GM12878 (cell line): Measurements from ENCODE around the gene STON2. TPM values are rescaled to one million over a fixed set of nuclear protein-coding genes. Genes with fewer than 3 reads are reported as not detected.

ENCODE experiments used
- GABPA ChIP-seq: IDR thresholded peaks from 2 replicates; pipeline ENCODE4 v1.6.1; 2014; ENCODE audit warnings: antibody characterized with exemption, low read depth, mild to moderate bottlenecking, inconsistent platforms
- MTA3 ChIP-seq: IDR thresholded peaks from 2 replicates; pipeline ENCODE4 v1.6.1; 2012; ENCODE audit warnings: low read length, inconsistent platforms, borderline replicate concordance
- MYC ChIP-seq: IDR thresholded peaks from 2 replicates; pipeline ENCODE4 v1.6.1; 2011; ENCODE audit warnings: mild to moderate bottlenecking, low read length, moderate library complexity, inconsistent platforms; ENCODE audit not compliant: insufficient read depth, insufficient replicate concordance, insufficient read length, severe bottlenecking
- NFYB ChIP-seq: IDR thresholded peaks from 2 replicates; pipeline ENCODE4 v1.6.1; 2011; ENCODE audit warnings: low read depth, mild to moderate bottlenecking, low read length, improper control_type of control experiment, moderate library complexity; ENCODE audit not compliant: insufficient read depth
- NR2F1 ChIP-seq: fragments of 450-650 bp; conservative IDR thresholded peaks from 2 replicates; pipeline ENCODE4 v1.6.1; 2017; ENCODE audit warnings: mild to moderate bottlenecking
- PAX5 ChIP-seq: IDR thresholded peaks from 2 replicates; pipeline ENCODE4 v1.6.1; 2011; ENCODE audit warnings: low read depth, low read length, borderline replicate concordance
- POLR2AphosphoS5 ChIP-seq: IDR thresholded peaks from 2 replicates; pipeline ENCODE4 v1.6.1; 2011; ENCODE audit warnings: mild to moderate bottlenecking, low read length, inconsistent platforms
- SIN3A ChIP-seq: IDR thresholded peaks from 2 replicates; pipeline ENCODE4 v1.6.1; 2012; ENCODE audit warnings: low read depth, low read length, improper control_type of control experiment
- SREBF1 ChIP-seq: IDR thresholded peaks from 2 replicates; pipeline ENCODE4 v1.6.1; 2012; ENCODE audit warnings: mild to moderate bottlenecking, low read length
- SREBF2 ChIP-seq: IDR thresholded peaks from 2 replicates; pipeline ENCODE4 v1.6.1; 2012; ENCODE audit warnings: mild to moderate bottlenecking, low read length
- TAF1 ChIP-seq: IDR thresholded peaks from 2 replicates; pipeline ENCODE4 v1.6.1; 2011; ENCODE audit warnings: mild to moderate bottlenecking, low read depth, low read length, borderline replicate concordance
- TCF12 ChIP-seq: IDR thresholded peaks from 2 replicates; pipeline ENCODE4 v1.6.1; 2011; ENCODE audit warnings: low read depth, mild to moderate bottlenecking, low read length
- TCF3 ChIP-seq: IDR thresholded peaks from 2 replicates; pipeline ENCODE4 v1.6.1; 2012; ENCODE audit warnings: low read depth, mild to moderate bottlenecking, low read length, borderline replicate concordance; ENCODE audit not compliant: insufficient read depth
- ZBED1 ChIP-seq: IDR thresholded peaks from 2 replicates; pipeline ENCODE4 v1.6.1; 2016; ENCODE audit warnings: borderline replicate concordance
- polyA plus RNA-seq, 11 experiments: library from polyadenylated mRNA; depleted of rRNA in 4 of 11; unstranded in 6 of 11; stranded (reverse) in 5 of 11; fragments of >200 nt; fragmentation: Nextera tagmentation in 4 of 11; fragmentation: Illumina TruSeq in 1 of 11; extraction: Ambion mirVana in 4 of 11; extraction: Trizol in 1 of 11; gene quantifications; 1 replicate in 1 of 11; 2 replicates in 10 of 11; pipeline versions ENCODE4 v1.2.1 to v1.2.3, GENCODE V29; 2011 to 2016; ENCODE audit warnings: inconsistent platforms in 2 of 11, missing spikeins in 2 of 11, low read depth in 1 of 11
- total RNA-seq, 4 experiments: library from RNA; depleted of rRNA in 3 of 4; stranded (reverse); fragments of >200 nt in 3 of 4; fragmentation: Illumina TruSeq in 1 of 4; extraction: Trizol in 1 of 4; gene quantifications; 2 replicates each; pipeline versions ENCODE4 v1.2.1 to v1.2.3, GENCODE V29; 2013 to 2021
- TF ChIP-seq, protein P1 (sequence below): fragments of 450-650 bp; IDR thresholded peaks from 2 replicates; pipeline ENCODE4 v1.6.1; 2017; ENCODE audit warnings: mild to moderate bottlenecking
- TF ChIP-seq, protein P2 (sequence below): IDR thresholded peaks from 2 replicates; pipeline ENCODE4 v1.6.1; 2012; ENCODE audit warnings: low read depth, low read length, improper control_type of control experiment
- TF ChIP-seq, protein P3 (sequence below): IDR thresholded peaks from 2 replicates; pipeline ENCODE4 v1.6.1; 2012; ENCODE audit warnings: improper control_type of control experiment, low read depth, low read length; ENCODE audit not compliant: insufficient replicate concordance
- TF ChIP-seq, protein P4 (sequence below): IDR thresholded peaks from 2 replicates; pipeline ENCODE4 v1.6.1; 2012; ENCODE audit warnings: mild to moderate bottlenecking, low read depth, low read length

The STON2 gene
- total and polyA plus RNA-seq, 10 of the 15 experiments (the other 5 are each of a cell fraction or from before 2014, with no cell fraction given), result 0.03 to 0.13 (median 0.03) TPM; not detected in 7

DNA sequence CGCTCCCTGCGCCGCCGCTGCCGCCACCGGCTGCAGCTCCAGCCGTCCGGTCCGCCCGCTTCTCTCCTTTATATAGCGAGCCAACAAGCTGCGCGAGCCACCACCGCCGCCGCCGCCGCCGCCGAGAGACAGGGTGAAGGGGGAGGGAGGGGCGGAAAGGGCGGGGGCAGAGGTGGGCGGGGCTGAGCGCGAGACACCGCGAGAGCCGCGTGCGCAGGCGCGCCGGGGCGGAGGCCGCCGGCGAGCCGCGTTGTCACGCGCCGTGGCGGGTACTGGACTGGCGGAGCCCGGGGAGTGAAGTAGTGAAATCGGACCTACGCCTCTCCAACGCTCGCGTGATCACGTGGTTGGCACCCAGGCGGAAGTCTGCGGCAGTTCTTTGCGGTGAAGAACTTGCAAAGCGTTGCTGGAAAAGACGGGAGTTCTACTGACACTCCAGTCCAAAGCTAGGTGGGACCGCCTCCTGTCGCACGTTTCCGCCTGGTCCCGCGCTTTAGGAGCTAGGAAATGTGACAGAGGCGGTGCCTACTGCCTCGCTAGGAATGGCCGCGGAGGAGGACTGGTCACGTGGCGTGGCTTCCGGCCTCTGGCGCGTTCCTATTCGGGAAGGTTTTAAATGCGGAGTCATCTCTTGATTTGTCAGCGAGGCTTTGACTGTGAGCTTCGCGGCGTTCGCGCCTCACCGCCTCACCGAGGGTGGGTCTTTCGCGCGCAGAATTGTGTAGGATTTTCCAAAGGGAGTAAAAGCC is 179.1 kb downstream of the STON2 start, which contains the start of gene GTF2A1 (continued):
- TF ChIP-seq GABPA (peak; percentile 23; the same call in 1 of the 2 replicates), PAX5 (peak; percentile 6; the same call in 1 of the 2 replicates), SIN3A (peak; percentile 11; the same call in 1 of the 2 replicates), SREBF1 (no peak), TAF1 (peak; percentile 80), ZBED1 (0 out of 2 replicates have a peak, but pooled peaks have one; percentile 14), NFYB (peak; percentile 68; the same call in 1 of the 2 replicates), MTA3 (no peak), TCF12 (peak; percentile 89), POLR2AphosphoS5 (peak; percentile 98), SREBF2 (no peak), NR2F1 (no peak), MYC (peak; percentile 34), TCF3 (peak; percentile 97)
- TF ChIP-seq, protein P1, sequence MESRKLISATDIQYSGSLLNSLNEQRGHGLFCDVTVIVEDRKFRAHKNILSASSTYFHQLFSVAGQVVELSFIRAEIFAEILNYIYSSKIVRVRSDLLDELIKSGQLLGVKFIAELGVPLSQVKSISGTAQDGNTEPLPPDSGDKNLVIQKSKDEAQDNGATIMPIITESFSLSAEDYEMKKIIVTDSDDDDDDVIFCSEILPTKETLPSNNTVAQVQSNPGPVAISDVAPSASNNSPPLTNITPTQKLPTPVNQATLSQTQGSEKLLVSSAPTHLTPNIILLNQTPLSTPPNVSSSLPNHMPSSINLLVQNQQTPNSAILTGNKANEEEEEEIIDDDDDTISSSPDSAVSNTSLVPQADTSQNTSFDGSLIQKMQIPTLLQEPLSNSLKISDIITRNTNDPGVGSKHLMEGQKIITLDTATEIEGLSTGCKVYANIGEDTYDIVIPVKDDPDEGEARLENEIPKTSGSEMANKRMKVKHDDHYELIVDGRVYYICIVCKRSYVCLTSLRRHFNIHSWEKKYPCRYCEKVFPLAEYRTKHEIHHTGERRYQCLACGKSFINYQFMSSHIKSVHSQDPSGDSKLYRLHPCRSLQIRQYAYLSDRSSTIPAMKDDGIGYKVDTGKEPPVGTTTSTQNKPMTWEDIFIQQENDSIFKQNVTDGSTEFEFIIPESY, result no peak
- TF ChIP-seq, protein P2, sequence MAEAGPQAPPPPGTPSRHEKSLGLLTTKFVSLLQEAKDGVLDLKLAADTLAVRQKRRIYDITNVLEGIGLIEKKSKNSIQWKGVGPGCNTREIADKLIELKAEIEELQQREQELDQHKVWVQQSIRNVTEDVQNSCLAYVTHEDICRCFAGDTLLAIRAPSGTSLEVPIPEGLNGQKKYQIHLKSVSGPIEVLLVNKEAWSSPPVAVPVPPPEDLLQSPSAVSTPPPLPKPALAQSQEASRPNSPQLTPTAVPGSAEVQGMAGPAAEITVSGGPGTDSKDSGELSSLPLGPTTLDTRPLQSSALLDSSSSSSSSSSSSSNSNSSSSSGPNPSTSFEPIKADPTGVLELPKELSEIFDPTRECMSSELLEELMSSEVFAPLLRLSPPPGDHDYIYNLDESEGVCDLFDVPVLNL, result 0 out of 2 replicates have a peak, but pooled peaks have one; percentile 77
- TF ChIP-seq, protein P3, sequence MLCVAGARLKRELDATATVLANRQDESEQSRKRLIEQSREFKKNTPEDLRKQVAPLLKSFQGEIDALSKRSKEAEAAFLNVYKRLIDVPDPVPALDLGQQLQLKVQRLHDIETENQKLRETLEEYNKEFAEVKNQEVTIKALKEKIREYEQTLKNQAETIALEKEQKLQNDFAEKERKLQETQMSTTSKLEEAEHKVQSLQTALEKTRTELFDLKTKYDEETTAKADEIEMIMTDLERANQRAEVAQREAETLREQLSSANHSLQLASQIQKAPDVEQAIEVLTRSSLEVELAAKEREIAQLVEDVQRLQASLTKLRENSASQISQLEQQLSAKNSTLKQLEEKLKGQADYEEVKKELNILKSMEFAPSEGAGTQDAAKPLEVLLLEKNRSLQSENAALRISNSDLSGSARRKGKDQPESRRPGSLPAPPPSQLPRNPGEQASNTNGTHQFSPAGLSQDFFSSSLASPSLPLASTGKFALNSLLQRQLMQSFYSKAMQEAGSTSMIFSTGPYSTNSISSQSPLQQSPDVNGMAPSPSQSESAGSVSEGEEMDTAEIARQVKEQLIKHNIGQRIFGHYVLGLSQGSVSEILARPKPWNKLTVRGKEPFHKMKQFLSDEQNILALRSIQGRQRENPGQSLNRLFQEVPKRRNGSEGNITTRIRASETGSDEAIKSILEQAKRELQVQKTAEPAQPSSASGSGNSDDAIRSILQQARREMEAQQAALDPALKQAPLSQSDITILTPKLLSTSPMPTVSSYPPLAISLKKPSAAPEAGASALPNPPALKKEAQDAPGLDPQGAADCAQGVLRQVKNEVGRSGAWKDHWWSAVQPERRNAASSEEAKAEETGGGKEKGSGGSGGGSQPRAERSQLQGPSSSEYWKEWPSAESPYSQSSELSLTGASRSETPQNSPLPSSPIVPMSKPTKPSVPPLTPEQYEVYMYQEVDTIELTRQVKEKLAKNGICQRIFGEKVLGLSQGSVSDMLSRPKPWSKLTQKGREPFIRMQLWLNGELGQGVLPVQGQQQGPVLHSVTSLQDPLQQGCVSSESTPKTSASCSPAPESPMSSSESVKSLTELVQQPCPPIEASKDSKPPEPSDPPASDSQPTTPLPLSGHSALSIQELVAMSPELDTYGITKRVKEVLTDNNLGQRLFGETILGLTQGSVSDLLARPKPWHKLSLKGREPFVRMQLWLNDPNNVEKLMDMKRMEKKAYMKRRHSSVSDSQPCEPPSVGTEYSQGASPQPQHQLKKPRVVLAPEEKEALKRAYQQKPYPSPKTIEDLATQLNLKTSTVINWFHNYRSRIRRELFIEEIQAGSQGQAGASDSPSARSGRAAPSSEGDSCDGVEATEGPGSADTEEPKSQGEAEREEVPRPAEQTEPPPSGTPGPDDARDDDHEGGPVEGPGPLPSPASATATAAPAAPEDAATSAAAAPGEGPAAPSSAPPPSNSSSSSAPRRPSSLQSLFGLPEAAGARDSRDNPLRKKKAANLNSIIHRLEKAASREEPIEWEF, result no peak
- TF ChIP-seq, protein P4, sequence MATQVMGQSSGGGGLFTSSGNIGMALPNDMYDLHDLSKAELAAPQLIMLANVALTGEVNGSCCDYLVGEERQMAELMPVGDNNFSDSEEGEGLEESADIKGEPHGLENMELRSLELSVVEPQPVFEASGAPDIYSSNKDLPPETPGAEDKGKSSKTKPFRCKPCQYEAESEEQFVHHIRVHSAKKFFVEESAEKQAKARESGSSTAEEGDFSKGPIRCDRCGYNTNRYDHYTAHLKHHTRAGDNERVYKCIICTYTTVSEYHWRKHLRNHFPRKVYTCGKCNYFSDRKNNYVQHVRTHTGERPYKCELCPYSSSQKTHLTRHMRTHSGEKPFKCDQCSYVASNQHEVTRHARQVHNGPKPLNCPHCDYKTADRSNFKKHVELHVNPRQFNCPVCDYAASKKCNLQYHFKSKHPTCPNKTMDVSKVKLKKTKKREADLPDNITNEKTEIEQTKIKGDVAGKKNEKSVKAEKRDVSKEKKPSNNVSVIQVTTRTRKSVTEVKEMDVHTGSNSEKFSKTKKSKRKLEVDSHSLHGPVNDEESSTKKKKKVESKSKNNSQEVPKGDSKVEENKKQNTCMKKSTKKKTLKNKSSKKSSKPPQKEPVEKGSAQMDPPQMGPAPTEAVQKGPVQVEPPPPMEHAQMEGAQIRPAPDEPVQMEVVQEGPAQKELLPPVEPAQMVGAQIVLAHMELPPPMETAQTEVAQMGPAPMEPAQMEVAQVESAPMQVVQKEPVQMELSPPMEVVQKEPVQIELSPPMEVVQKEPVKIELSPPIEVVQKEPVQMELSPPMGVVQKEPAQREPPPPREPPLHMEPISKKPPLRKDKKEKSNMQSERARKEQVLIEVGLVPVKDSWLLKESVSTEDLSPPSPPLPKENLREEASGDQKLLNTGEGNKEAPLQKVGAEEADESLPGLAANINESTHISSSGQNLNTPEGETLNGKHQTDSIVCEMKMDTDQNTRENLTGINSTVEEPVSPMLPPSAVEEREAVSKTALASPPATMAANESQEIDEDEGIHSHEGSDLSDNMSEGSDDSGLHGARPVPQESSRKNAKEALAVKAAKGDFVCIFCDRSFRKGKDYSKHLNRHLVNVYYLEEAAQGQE, result no peak; the same call in 1 of the 2 replicates
